ENCODE data around the gene DMRT1.

DNA sequence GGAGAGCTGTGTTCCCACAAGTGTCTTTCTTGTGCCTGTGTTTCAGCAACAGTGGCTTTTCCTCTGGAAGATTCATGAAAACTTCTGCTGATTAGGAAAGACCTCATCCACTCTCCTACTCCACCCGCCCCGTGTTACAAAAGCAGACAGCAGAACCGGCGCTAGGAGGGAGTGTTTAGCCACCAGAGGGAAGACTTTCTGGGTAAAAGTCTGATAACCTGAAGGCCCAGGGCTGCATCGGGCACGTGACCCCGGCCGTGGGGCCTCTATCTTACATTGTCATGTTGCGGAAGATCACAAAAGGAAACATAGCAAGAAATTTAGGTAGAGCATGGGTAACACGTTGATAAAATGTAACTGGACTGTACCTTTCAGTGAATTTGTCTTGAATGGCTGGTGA, 176.6 kb downstream of the DMRT1 start:
- TF ChIP-seq POLR2A (IDR thresholded peaks at IDR 0.05; ENCODE audit: low read depth, low read length) (no peak), POLR2AphosphoS5 (IDR thresholded peaks at IDR 0.05; ENCODE audit: low read depth, low read length) (no peak), TAF1 (IDR thresholded peaks at IDR 0.05; ENCODE audit: low read depth, low read length) (no peak), POU2F2 (IDR thresholded peaks at IDR 0.05; ENCODE audit: low read depth, low read length) (no peak), SPI1 (IDR thresholded peaks at IDR 0.05; ENCODE audit: low read depth, low read length) (no peak), PAX5 (IDR thresholded peaks at IDR 0.05; ENCODE audit: insufficient read depth, low read length, severe bottlenecking) (no peak)
